ENCODE measurements around the gene MRPL20. TPM values are rescaled to one million over a fixed set of nuclear protein-coding genes. Genes with fewer than 3 reads are reported as not detected.

MRPL20 gene
- total RNA-seq, 4 donors from 2014 or later, result 83.4 to 122 (median 106) TPM

DNA sequence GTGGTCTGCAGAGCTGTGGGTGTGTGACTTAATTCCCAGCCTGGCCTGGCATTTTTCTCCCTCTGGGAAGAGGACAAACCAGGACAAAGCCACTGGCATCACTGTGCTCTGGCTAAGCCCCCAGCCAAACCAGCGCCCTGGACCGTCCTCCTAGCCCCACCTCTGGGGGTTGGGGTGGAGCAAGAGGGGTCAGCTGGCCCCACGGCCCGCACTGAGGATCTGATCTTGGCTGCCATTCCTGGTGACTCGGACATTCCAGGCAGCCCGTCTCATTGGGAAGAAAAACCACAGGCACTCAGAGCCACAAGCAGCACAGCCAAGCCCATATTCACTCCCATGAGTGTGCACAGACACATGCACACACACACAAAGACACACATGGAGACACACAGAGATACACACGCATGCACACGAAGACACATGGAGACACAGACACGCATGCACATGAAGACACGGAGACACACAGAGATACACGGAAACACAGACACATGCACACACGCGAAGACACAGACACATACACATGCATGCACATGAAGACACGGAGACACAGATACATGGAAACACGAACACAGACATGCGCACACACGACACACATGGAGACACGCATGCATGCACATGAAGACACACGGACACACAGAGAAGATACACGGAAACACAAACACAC, 46.5 kb downstream of the MRPL20 start:
- no peak overlapping the region for H3K4me3 ChIP-seq (ENCODE audit: low read depth, poor library complexity, severe bottlenecking)
- TF ChIP-seq, protein P1, sequence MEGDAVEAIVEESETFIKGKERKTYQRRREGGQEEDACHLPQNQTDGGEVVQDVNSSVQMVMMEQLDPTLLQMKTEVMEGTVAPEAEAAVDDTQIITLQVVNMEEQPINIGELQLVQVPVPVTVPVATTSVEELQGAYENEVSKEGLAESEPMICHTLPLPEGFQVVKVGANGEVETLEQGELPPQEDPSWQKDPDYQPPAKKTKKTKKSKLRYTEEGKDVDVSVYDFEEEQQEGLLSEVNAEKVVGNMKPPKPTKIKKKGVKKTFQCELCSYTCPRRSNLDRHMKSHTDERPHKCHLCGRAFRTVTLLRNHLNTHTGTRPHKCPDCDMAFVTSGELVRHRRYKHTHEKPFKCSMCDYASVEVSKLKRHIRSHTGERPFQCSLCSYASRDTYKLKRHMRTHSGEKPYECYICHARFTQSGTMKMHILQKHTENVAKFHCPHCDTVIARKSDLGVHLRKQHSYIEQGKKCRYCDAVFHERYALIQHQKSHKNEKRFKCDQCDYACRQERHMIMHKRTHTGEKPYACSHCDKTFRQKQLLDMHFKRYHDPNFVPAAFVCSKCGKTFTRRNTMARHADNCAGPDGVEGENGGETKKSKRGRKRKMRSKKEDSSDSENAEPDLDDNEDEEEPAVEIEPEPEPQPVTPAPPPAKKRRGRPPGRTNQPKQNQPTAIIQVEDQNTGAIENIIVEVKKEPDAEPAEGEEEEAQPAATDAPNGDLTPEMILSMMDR (IDR thresholded peaks at IDR 0.05), result no peak
- no peak for TF ChIP-seq POLR2A (IDR thresholded peaks at IDR 0.05)
- intact Hi-C loops (cut with DNase I; ENCODE audit: low total_unique reads), result no loop called here
- WGBS, 2 donors, result 61 to 77% methylated on average over 17 to 20 of the region's 20 CpGs
- peak in 1 of 2 donors; percentile 95 for DNase-seq (ENCODE audit: low spot score in 2 of 2)

DNA sequence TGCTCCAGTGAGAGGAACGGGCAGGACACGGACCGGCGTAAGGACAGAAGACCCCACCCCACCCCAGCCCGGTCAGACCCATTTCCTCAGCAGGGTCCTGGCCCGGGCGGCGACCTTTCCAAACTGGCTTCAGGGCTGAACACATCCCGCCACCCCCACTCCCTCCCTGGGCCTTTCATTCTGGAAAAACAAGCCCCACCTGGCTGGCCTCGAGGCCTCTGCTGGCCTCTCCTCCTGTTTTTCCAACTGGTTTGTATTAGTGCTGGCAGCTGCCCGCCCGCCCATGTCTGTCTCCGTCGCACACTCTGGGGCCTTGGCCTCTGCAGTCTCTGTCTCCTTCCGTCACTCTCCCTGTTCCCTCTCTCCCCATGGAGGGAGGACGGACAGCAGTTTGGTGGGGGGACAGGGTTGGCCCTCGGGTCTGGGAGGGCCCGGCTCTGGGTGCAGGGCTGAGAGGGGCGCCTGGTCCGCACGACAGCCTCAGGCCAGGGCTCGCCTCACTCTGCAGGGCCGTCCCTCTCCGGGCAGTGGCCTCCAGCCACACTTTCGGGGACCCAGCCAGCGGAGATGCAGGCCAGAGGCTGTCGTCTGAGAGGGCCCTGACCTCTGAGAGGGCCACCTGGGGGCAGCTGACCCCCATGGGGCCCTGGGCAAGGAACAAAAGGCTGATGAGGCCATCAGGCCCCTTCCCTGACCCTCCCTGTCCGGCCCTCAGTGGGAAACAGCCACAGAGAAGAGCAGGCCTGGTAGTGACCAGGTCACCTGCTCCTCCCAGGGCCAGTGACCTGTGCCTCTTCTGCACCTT, 47.2 kb downstream of the MRPL20 start:
- no peak overlapping the region for H3K4me3 ChIP-seq (ENCODE audit: low read depth, poor library complexity, severe bottlenecking)
- WGBS, 2 donors, result 38 to 56% methylated on average over 25 to 27 of the region's 28 CpGs
- no peak for TF ChIP-seq POLR2A (IDR thresholded peaks at IDR 0.05)
- TF ChIP-seq, protein P1 (IDR thresholded peaks at IDR 0.05), result no peak
- intact Hi-C loops (cut with DNase I; ENCODE audit: low total_unique reads), result no loop called here
- DNase-seq (ENCODE audit: low spot score in 2 of 2), result no peak

DNA sequence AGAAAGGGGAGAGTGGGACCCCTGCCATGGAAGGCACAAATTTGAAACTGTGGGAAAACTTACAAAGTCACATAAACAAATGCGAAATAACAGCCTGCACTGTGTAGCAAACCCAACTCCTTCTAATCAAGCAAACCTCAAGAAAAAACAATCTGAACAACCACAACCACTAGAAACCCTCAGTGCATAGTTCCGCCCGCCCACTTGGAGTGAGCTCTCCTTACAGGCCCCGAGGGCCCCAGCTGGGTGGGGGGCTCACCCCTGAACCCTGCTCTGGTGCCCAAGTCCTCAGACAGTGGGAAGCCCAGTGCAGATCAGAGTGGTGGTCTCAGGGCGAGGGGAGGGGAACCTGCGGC, 47.8 kb downstream of the MRPL20 start:
- WGBS, 2 donors, result 36 to 49% methylated on average over 6 of the region's 6 CpGs
- H3K4me3 ChIP-seq (ENCODE audit: low read depth, poor library complexity, severe bottlenecking), result no peak overlapping the region
- no peak for TF ChIP-seq POLR2A (IDR thresholded peaks at IDR 0.05)
- TF ChIP-seq, protein P1 (IDR thresholded peaks at IDR 0.05), result no peak
- DNase-seq (ENCODE audit: low spot score in 2 of 2), result no peak
- intact Hi-C loops (cut with DNase I; ENCODE audit: low total_unique reads), result no loop called here

DNA sequence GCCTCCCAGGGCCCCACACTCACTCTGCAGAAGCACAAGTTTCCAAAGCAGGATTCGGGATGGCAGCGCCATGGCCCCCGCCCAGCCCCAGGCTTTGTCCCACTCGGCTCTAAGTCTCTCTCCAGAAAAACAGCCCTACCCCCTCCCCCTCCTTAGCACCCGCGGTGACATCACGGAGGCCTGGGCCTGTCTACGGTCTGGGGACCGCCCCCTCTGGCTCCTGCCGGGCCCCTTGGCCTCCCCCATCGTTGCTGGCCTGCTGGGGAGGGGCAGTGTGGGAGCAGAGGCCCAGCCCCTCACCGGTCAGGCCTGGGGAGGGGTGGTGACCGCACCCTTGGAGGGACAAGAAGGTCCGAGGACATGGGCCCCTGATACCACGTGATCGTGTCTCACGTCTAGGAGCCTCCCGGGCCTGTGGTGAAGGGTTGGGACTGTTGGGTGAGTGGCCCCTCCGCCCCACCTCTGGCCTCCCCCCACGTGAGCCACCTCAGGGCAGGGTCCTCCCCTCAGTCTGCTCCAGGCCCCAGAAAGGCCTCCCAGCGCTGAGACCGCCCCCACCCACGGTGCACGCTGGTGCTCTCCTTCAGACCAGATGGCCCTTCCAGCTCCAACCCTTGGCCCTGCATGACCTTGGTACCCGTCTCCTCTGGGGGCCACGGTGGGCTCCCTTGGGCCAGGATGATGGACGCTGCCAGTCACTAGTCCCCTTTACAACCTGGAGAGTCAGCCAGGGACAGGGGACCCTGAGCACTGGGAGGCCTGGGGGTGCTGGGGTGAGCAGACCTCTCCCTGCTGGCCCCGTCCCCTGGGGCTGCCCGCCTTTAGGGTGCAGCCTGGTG, 48.4 kb downstream of the MRPL20 start, which contains the start of gene MXRA8:
TSS of gene MXRA8 (minus strand) at position 123 of the 839 bp plus-strand sequence. CDS start at position 72, 51 bp downstream.
- DNase-seq (ENCODE audit: low spot score in 2 of 2), result no peak
- intact Hi-C loops (cut with DNase I; ENCODE audit: low total_unique reads), result no loop called here
- 29 to 31% methylated on average over 23 to 27 of the region's 29 CpGs for WGBS, 2 donors
- TF ChIP-seq POLR2A (IDR thresholded peaks at IDR 0.05), result no peak
- TF ChIP-seq, protein P1 (IDR thresholded peaks at IDR 0.05), result no peak
- peak within 1 kb of the TSS; percentile 36 for H3K4me3 ChIP-seq (ENCODE audit: low read depth, poor library complexity, severe bottlenecking)

DNA sequence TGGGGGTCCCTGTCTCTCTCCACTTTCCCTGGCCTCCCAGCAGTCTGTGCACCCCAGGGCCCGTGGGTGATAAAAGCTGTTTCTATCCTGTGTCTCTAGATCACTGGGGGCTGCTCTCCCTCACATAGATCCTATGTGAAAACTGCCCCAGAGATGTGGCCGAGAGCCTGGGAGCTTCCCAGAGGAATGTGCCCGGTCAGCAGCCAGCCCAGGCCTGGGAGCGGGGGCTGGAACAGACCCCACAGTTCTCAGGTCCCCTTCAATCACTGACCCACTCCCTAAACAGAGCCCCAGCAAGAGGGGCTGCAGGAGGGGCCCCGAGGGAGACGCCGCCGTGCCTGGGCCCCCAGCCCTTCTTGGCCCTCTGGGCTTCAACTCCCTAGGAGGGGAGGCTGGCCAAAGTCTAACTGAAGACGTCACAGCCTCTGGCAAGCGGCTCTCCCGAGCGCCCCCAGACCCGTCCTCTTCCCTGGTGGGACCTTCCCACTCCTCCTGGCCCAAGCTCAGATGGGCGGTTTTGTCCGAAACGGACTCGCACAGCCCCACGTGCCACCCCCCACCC, 49.1 kb downstream of the MRPL20 start:
- WGBS, 2 donors, result 26 to 31% methylated on average over 17 of the region's 18 CpGs

More for the DNA sequence above, 49.1 kb downstream of the MRPL20 start:
- peak overlapping the region; percentile 36 for H3K4me3 ChIP-seq (ENCODE audit: low read depth, poor library complexity, severe bottlenecking)
- TF ChIP-seq, protein P1 (IDR thresholded peaks at IDR 0.05), result no peak
- TF ChIP-seq POLR2A (IDR thresholded peaks at IDR 0.05), result no peak
- no peak for DNase-seq (ENCODE audit: low spot score in 2 of 2)
- intact Hi-C loops (cut with DNase I; ENCODE audit: low total_unique reads), result no loop called here
